Neural cell (in vitro differentiated cells): Measurements from ENCODE around the gene ASPSCR1. TPM values are rescaled to one million over a fixed set of nuclear protein-coding genes. Genes with fewer than 3 reads are reported as not detected.

ENCODE experiments used
- H2AFZ ChIP-seq: fragments of 200-600, 300-800 bp; sonication (generic), shearing (Covaris generic); 2 replicates; pipeline ENCODE4 v1.6.0; 2014; ENCODE audit warnings: low read depth, mild to moderate bottlenecking, antibody characterized with exemption, low read length, moderate library complexity
- H3F3A ChIP-seq: fragments of 200-600 bp; shearing (Covaris generic); 2 replicates; pipeline ENCODE4 v1.6.1; 2016; ENCODE audit warnings: mild to moderate bottlenecking, moderate library complexity, mixed read lengths, antibody characterized with exemption, low read length; ENCODE audit not compliant: insufficient read depth, poor library complexity, severe bottlenecking
- H3K27ac ChIP-seq: fragments of 200-600, 300-800 bp; sonication (generic), shearing (Covaris generic); 2 replicates; pipeline ENCODE4 v1.5.1; 2014; ENCODE audit warnings: mild to moderate bottlenecking, low read length, moderate library complexity
- H3K27me3 ChIP-seq: fragments of 300-800, 200-600 bp; sonication (generic), shearing (Covaris generic); 2 replicates; pipeline ENCODE4 v1.6.0; 2014; ENCODE audit warnings: mild to moderate bottlenecking, low read depth, low read length, moderate library complexity; ENCODE audit not compliant: insufficient read depth
- H3K36me3 ChIP-seq: fragments of 300-800, 200-600 bp; sonication (generic), shearing (Covaris generic); 2 replicates; pipeline ENCODE4 v1.5.1; 2014; ENCODE audit warnings: mild to moderate bottlenecking, antibody characterized with exemption, low read length, moderate library complexity; ENCODE audit not compliant: insufficient read depth
- H3K4me2 ChIP-seq: fragments of 300-800, 200-600 bp; sonication (generic), shearing (Covaris generic); 2 replicates; pipeline ENCODE4 v1.6.0; 2014; ENCODE audit warnings: mild to moderate bottlenecking, low read length
- H3K4me3 ChIP-seq: fragments of 300-800, 200-600 bp; sonication (generic), shearing (Covaris generic); 2 replicates; pipeline ENCODE4 v1.5.1; 2014; ENCODE audit warnings: mild to moderate bottlenecking, low read length, moderate library complexity
- H3K79me2 ChIP-seq: fragments of 200-600 bp; shearing (Covaris generic); replicated peaks from 2 replicates; pipeline ENCODE4 v1.6.0; 2014; ENCODE audit warnings: mild to moderate bottlenecking, low read length, moderate library complexity; ENCODE audit not compliant: insufficient read depth
- H3K9ac ChIP-seq: fragments of 300-800, 200-600 bp; sonication (generic), shearing (Covaris generic); 2 replicates; pipeline ENCODE4 v1.6.1; 2016; ENCODE audit warnings: mild to moderate bottlenecking, low read length, mixed read lengths
- H3K9me2 ChIP-seq: fragments of 200-600 bp; shearing (Covaris generic); 2 replicates; pipeline ENCODE4 v1.6.1; 2016; ENCODE audit warnings: mild to moderate bottlenecking, low read length, mixed read lengths; ENCODE audit not compliant: insufficient read depth
- H3K9me3 ChIP-seq: fragments of 200-600, 300-800 bp; sonication (generic), shearing (Covaris generic); 2 replicates; pipeline ENCODE4 v1.6.1; 2016; ENCODE audit warnings: mild to moderate bottlenecking, mixed run types, low read length, moderate library complexity, mixed read lengths
- H4K20me1 ChIP-seq: fragments of 200-600 bp; shearing (Covaris generic); 2 replicates; pipeline ENCODE4 v1.6.1; 2016; ENCODE audit warnings: mild to moderate bottlenecking, mixed run types; ENCODE audit not compliant: insufficient read depth
- CTCF ChIP-seq: fragments of 450-650 bp; IDR thresholded peaks from 2 replicates; pipeline ENCODE4 v1.5.1; 2014; ENCODE audit warnings: antibody characterized with exemption, mild to moderate bottlenecking, moderate library complexity; ENCODE audit not compliant: poor library complexity, severe bottlenecking
- EP300 ChIP-seq: fragments of 450-650 bp; conservative IDR thresholded peaks from 2 replicates; pipeline ENCODE4 v1.6.1; 2014; ENCODE audit warnings: antibody characterized with exemption, mild to moderate bottlenecking, moderate library complexity; ENCODE audit not compliant: poor library complexity, severe bottlenecking
- EZH2 ChIP-seq: fragments of 200-600, 300-800 bp; shearing (Covaris generic), sonication (generic); IDR thresholded peaks from 2 replicates; pipeline ENCODE4 v1.6.1; 2014; ENCODE audit warnings: antibody characterized with exemption, low read length, borderline replicate concordance, mild to moderate bottlenecking; ENCODE audit not compliant: insufficient read depth, poor library complexity, severe bottlenecking
- MXI1 ChIP-seq: fragments of 450-650 bp; conservative IDR thresholded peaks from 2 replicates; pipeline ENCODE4 v1.6.1; 2014; ENCODE audit warnings: antibody characterized with exemption, mild to moderate bottlenecking; ENCODE audit not compliant: poor library complexity, severe bottlenecking
- POLR2AphosphoS5 ChIP-seq: IDR thresholded peaks from 2 replicates; pipeline ENCODE4 v1.6.1; 2012
- RAD21 ChIP-seq: fragments of 450-650 bp; conservative IDR thresholded peaks from 2 replicates; pipeline ENCODE4 v1.6.1; 2014; ENCODE audit warnings: antibody characterized with exemption, mild to moderate bottlenecking, moderate library complexity
- REST ChIP-seq: IDR thresholded peaks from 2 replicates; pipeline ENCODE4 v1.6.1; 2012; ENCODE audit warnings: borderline replicate concordance
- SMC3 ChIP-seq: fragments of 450-650 bp; conservative IDR thresholded peaks from 2 replicates; pipeline ENCODE4 v1.6.1; 2014; ENCODE audit warnings: antibody characterized with exemption, mild to moderate bottlenecking, moderate library complexity; ENCODE audit not compliant: poor library complexity
- TAF1 ChIP-seq: IDR thresholded peaks from 2 replicates; pipeline ENCODE4 v1.6.1; 2012; ENCODE audit warnings: low read depth
- polyA plus RNA-seq: library from polyadenylated mRNA; depleted of rRNA; stranded (reverse); fragments of >200 nt; gene quantifications from 2 replicates; pipeline ENCODE4 v1.2.3, GENCODE V29; 2014

ASPSCR1 gene
- polyA plus RNA-seq, 1 donor from 2014 or later = 28.0 TPM

GRCh38 chr17:81991684-81992305, 14.4 kb downstream of the ASPSCR1 start:
- no peak overlapping the region for H3K4me3 ChIP-seq
- no peaks in the 10 kb centered on the region for H4K20me1 ChIP-seq

More at GRCh38 chr17:81991684-81992305, 14.4 kb downstream of the ASPSCR1 start:
- no peaks in the 10 kb centered on the region for H3K36me3 ChIP-seq
- no peak overlapping the region for H3K27ac ChIP-seq
- no peak overlapping the region for H3K9ac ChIP-seq
- H3K4me2 ChIP-seq = no peak overlapping the region
- H3K79me2 ChIP-seq = no peaks in the 10 kb centered on the region
- no peaks in the 10 kb centered on the region for H3K9me3 ChIP-seq
- TF ChIP-seq RAD21 (no peak), EP300 (no peak), MXI1 (no peak), POLR2AphosphoS5 (no peak), SMC3 (no peak), TAF1 (no peak), REST (no peak), EZH2 (no peak), CTCF (no peak)
- H3K27me3 ChIP-seq = no peaks in the 10 kb centered on the region
- H3F3A ChIP-seq = no peaks in the 10 kb centered on the region
- no peak overlapping the region for H2AFZ ChIP-seq
- H3K9me2 ChIP-seq = no peaks in the 10 kb centered on the region
